ENCODE data around the gene SIRT6.
"Not testable (repeated sequence)": the region's sequence is repeated elsewhere in the genome, so short reads cannot be mapped to it uniquely, and the experiment has no call there.

Gene SIRT6

DNA sequence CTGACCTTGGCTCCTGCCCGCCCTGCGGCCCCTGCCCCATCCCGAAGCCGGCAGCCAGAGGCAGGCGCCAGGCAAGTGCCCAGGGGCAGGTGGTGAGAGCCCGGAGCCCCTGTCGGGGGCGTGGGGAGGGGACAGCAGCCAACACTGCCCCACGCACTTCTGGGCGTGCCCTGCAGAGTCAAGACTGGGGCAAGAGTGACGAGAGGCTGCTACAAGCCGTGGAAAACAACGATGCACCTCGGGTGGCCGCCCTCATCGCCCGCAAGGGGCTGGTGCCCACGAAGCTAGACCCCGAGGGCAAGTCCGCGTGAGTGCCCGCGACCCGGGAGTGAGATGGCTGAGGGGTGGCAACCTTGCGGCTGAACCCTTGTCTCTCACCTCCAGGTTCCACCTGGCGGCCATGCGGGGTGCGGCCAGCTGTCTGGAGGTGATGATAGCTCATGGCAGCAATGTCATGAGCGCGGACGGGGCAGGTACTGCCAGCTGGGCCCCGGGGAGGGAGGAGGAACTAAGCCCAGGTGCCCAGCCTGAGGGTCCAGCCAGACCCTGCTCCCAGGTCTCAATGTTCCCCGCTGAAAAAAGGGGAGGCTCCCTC lies 17.4 kb upstream of the SIRT6 start:
- no peak for DNase-seq (ENCODE audit: low read depth in 2 of 2)

- DNase-seq (ENCODE audit: low read depth in 2 of 2), result no peak
Measured at GRCh38 chr19:4198467-4199126, 16.2 kb upstream of the SIRT6 start.

DNA sequence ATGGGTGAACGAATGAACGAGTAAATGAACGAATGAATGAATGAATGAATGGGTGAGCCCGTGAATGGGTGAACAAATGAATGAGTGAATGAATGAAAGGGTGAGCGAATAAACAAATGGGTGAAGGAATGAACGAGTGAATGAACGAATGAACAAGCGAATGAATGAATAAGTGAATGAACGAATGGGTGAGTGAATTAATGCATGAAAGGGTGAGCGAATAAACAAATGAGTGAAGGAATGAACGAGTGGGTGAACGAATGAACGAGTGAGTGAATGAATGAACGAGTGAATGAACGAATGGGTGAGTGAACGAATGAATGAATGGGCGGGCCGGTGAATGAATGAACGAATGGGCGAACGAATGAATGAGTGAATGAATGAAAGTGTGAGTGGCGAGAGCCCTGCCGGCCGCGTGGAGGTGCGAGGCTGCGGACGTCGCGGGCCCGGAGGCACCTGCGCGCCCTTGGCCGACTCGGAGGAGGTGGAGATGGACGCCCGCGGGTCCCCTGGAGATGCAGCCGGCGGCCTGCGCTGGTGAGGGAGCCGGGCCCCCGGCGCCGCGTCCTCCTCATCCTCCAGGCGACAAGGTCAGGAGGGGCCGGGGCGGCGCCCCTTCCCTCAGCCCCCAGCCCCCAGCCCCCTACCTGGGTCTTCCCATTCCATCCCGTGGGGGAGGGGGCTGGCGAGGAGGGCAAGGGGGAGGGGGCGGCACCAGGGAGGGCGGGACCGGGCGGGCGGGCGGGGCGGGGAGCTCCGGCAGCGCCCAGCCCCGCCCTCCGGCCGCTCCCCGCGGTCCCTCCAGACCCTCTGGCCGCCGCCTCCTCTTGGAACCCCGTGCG lies 15.5 kb upstream of the SIRT6 start:
- no peak for DNase-seq (ENCODE audit: low read depth in 2 of 2)

DNA sequence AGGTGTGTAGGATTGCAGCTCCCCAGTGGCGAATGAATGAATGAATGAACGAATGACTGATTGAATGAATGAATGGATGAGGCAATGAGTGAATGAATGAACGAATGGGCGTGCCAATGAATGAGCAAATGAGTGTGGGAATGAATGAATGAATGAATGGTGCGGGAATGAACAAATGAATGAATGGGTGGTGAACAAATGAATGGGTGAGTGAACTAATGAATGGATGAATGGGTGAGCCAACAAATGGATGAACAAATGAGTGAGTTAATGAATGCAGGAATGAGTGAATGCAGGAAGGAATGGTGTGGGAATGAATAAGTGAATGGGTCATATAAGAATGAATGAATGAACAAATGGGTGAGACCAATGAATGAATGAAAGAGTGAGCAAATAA lies 14.9 kb upstream of the SIRT6 start:
- no peak for DNase-seq (ENCODE audit: low read depth in 2 of 2)

GRCh38 chr19:4196587-4197148 lies 14.3 kb upstream of the SIRT6 start:
- no peak for DNase-seq (ENCODE audit: low read depth in 2 of 2)

DNA sequence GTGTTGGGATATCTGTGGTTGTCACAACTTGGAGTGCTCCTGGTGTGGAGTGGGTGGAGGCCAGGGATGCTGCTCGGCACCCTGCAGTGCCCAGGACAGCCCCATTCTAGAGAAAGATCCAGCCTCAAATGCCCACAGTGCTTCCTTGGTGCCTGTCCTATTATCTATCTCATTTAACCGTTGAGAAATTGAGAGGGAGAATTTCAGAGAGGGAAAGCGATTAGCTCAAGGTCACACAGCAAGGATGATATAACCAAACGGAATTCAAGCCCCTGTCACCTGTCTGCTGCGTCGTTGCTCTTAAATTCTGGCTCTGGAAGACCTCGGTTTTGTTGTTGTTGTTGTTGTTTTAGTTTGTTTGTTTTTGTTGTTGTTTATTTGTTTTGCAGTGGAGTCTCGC lies 13.6 kb upstream of the SIRT6 start:
- no peak for DNase-seq (ENCODE audit: low read depth in 2 of 2)

GRCh38 chr19:4194353-4194752 lies 12.0 kb upstream of the SIRT6 start:
- no peak for DNase-seq (ENCODE audit: low read depth in 2 of 2)

GRCh38 chr19:4192537-4192936 lies 10.2 kb upstream of the SIRT6 start:
- DNase-seq (ENCODE audit: low read depth in 2 of 2), result not testable (repeated sequence)

DNA sequence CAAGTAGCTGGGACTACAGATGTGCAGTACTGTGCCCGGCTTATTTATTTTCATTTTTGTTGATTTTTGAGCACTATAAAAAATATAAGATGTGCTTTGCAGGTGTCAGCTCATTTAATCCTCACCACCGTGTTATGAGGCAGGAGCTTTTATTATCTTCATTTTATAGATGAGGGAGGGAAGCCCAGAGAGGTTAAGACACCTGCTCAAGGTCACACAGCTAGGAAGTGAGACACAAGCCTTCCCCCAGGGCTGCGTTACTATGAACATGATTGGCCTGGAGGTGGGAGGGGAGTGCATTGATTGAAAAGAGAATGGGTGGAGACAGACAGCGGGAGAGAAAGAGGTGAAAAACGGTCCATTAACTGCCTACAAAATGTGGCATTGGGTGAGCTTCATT lies 7.3 kb upstream of the SIRT6 start:
- DNase-seq (ENCODE audit: low read depth in 2 of 2), result no peak

DNA sequence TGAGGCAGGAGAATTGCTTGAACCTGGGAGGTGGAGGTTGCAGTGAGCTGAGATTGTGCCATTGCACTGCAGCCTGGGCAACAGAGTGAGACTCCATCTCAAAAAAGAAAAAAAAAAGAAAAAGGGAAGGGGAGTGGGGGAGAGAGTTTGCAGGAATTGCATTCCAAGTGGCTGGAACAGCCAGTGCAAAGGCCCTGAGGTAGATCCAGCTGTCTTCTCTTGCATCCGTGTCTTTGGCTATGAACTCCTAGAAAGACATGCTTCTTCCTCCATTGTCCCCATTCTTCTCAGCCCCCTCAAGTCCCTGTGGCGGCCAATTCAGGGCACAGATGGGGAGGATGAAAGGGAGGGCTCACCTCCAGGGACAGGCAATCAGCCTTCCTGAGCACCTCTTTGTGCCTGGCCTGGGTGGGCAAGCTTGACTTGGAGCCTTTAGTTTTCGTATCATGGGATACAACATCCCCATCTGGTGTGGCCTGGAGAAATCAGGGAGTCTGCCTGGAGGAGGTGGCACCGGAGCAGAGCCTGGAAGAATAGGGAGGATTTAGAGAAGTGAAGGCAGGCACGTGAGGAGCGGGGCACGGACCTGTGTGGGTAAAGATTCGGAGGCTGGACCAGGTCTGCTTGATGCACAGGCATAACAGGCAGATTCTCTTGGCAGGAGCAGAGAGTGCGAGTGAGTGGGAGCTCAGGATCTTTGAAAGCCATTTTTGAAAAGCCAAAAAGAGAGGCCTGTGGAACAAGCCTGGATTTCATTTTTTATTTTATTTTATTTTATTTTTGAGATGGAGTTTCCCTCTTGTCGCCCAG lies 5.2 kb upstream of the SIRT6 start:
- DNase-seq (ENCODE audit: low read depth in 2 of 2), result no peak

GRCh38 chr19:4186087-4186993 lies 4.0 kb upstream of the SIRT6 start:
- peak; percentile 17 to 20 for DNase-seq (ENCODE audit: low read depth in 2 of 2)

- no peak for DNase-seq (ENCODE audit: low read depth in 2 of 2)
Measured at GRCh38 chr19:4185413-4186086, 3.2 kb upstream of the SIRT6 start.

DNA sequence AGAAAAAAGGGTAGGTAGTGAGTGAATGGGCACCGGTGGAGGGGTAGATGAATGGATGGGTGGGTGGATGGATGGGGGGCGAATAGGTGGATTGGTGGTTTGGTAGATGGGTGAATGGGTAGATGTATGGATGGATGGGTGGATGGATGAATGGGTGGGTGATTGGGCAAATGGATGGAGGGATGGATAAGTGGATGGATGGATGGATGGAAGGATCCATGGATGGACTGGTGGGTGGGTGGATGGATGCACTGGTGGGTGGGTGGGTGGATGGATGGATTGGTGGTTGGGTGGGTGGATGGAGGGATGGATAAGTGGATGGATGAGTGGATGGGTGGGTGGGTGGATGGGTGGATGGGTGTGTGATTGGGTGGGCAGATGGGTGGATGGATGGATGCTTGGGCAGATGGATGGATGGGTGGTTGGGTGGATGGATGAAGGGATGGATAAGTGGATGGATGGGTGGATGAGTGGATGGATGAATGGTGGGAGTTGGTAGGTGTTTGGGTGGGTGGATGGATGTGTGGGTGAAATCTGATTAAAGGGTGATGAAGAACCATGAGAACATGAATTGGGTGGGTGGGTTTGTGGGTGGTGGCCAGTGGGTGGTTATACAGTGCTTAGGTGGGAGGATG lies 2.5 kb upstream of the SIRT6 start:
- DNase-seq (ENCODE audit: low read depth in 2 of 2), result no peak

DNA sequence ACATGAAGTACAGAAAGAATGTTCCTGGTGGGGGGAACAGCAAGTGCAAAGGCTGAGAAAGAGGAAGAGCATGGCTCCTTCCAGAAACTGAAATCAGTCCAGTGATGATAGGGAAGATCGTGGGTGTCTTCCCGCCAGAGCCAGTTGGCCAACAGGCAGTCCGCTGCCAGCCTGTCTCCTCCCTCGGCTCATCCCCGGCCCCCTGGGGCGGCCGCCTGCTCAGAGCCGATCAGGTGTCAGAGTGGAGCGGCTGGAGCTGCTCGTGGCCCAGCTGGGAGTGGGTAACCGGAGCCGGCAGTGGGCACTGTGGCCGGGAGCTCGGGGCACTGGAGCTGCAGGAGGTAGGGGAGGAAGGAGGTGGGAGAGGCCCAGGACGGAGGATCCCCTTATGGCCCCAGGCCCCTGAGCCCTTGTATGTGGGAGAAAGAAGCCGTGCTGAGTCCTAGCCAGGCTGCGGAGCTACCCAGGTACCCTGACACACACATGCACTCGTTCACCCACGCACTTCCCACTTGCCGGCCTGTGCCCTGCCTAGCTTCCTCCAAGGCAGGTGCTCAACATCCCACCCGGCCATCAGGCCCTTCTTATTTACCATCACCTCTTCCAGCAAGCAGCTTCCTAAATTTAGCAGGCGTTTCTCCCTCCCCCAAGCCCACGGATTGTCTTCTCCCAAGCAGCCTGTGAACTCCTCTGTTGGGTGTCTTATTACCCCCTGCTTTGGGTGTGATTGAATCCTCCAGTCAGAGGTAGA lies 1.8 kb upstream of the SIRT6 start:
- no peak for DNase-seq (ENCODE audit: low read depth in 2 of 2)

DNA sequence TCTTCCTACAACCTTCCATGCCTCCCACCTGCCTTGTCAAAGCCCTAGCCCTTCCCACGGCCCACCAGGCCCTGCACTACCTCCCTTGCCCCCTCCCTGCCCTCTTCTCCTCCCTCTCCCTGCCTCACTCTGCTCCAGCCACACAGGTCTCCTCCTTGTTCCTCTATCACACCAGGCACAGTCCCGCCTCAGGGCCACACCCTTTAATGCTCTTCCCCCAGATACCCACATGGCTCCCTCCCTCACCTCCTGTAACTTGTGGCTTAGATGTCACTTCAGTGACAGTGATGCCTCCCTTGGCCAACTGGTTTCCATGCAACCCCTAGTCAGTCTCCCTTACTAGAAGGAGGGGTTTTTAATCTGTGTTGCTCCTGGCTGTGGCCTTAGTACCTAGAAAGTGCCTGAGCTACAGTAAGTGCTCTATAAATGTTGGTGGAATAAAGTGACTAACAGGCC lies 1.3 kb downstream of the SIRT6 start:
- no peak for DNase-seq (ENCODE audit: low read depth in 2 of 2)

GRCh38 chr19:4178990-4179389 lies 3.4 kb downstream of the SIRT6 start:
- no peak for DNase-seq (ENCODE audit: low read depth in 2 of 2)

GRCh38 chr19:4177146-4177545 lies 5.2 kb downstream of the SIRT6 start:
- DNase-seq (ENCODE audit: low read depth in 2 of 2), result no peak

DNA sequence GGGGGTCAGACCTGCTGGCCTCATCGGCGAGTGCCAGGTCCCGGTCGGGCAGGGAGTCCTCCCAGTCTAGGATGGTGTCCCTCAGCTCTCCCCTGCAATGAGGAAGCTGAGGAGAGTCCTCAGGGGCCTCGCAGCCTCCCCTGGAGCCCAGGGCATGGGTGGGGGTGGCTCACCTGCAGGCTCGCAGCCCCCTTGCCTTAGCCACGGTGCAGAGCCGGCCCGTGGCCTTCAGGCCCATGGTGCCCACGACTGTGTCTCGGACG lies 6.8 kb downstream of the SIRT6 start:
- DNase-seq (ENCODE audit: low read depth in 2 of 2), result no peak

Measured in fibroblast of skin of left quadriceps (primary cell).